Dermis blood vessel endothelial cell (primary cell): Measurements from ENCODE around the gene IYD. TPM values are rescaled to one million over a fixed set of nuclear protein-coding genes. Genes with fewer than 3 reads are reported as not detected.
"Not testable (repeated sequence)": the region's sequence is repeated elsewhere in the genome, so short reads cannot be mapped to it uniquely, and the experiment has no call there.

ENCODE experiments used
- DNase-seq: peaks from one replicate; pipeline ENCODE4 v3.0.0; 2010
- total RNA-seq: library from RNA; depleted of rRNA; stranded (reverse); fragments of >200 nt; gene quantifications from 2 replicates; pipeline ENCODE4 v1.2.3, GENCODE V29; 2014

IYD gene
- total RNA-seq, 1 donor from 2014 or later = not detected

DNA sequence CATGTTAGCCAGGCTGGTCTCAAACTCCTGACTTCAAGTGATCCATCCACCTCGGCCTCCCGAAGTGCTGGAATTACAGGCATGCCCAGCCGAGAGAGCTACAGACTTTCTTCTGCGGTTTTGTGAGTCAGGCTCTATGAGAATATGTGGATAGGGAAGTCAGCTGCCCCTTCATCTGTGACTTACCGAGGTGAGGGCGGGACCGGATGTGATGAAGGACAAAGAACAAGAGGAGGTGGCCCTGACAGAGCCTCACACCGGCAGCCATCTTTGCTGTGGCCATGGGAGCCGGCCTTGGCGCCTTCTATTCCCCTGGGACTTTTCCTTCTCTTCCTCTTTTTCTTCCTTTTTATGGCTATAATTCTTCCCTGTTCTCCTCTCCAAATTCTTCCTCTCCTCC is 67.0 kb downstream of the IYD start:
- no peak for DNase-seq

DNA sequence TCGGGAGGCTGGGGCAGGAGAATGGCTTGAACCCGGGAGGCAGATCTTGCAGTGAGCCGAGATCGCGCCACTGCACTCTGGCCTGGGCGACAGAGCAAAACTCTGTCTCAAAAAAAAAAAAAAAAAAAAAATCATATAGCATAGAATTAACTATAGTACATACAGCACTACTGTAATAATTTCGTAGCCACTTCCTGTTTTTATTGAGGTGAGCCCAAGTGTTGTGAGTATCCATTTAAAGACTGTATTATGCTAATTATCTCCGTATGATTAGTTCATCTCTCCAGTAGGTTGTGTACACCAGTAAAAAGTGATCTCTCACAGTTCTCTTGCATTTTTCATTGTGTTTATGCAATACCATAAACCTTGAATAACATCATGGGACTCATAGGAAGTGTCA is 70.6 kb downstream of the IYD start:
- no peak for DNase-seq

DNA sequence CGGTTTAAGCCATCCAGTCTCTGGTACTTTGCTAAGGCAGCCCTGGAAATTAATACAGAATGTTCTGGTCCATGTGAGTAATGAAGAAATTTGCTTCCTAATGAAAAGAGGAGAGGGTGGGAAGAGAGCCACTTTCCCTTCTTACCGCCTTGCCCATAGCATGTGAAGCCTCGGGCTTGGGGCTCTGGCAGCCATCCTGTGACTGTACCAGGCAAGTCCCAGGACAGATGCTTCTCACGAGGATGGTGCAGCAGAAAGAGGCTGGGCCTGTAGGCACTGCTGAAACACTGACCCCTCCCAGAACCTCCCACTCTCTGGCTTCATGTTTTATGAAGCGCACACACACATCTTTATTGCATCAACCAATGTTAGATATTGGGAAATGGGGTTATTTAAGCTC is 74.8 kb downstream of the IYD start:
- DNase-seq = no peak

DNA sequence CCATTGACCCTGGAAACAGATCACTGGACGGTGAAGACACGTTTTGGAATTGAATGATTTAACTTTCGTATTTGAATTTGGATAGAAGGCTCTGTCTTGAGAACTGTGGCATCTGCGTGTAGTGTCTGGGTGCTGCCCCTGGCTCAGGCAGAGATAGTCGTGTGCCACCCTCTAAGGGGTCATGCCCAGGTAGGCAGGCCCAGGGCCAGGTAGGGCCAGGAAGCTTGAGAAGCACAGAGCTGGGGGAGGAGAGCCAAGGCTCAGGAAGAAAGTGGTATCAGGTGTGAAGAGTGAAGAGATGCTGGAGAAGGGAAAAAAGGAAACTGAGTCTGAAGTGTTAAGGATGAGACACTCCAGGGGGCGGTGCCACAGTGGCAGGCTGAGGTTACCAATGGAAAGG is 75.5 kb downstream of the IYD start:
- DNase-seq = no peak

DNA sequence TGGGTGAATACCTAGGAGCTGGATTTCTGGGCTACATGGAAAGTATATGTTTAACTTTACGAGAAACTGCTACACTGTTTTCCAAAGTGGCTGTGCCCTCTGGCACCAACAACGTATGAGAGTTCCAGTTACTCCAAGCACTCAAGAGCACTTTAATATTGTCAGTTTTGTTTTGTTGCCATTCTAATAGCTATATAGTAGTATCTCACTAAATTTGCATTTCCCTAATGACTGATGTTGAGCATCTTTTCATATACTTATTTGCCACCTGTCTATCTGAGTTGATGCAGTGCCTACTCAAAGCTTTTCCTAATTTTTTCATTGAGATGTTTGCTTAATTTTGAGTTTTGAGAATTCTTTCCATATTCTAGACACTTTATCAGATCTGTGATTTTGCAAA is 76.7 kb downstream of the IYD start:
- no peak for DNase-seq

DNA sequence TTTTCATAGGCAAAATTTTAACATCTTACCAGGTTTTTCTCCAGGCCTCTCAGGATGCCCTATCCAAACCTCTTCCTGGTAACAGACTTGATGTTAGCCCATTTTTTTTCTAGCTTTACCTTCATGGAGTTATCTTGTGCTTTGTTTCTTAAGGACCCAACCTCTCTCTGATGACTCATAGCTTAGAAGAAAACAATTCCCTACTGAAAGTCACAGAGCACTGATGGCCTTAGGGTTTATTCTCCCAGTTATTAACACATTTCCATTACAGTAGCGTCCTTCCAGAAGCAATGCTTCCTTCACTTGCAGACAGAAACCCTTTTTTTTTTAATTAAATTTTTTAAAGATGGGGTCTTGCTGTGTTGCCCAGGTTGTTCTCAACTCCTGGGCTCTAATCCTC is 79.4 kb downstream of the IYD start:
- peak; percentile 21 for DNase-seq

DNA sequence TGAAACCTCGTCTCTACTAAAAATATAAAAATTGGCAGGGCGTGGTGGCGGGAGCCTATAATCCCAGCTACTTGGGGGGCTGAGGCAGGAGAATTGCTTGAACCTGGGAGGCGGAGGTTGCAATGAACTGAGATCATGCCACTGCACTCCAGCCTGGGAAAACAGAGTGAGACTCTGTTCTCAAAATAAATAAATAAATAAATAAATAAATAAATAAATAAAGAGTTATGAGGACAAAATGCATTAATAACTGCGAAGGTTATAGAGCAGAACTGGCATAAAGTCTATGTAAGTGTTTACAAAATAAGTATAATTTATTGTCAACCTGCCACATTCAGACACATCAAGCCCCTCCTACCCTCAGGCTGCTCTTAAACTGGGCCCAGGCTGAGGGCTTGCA is 80.2 kb downstream of the IYD start:
- DNase-seq = not testable (repeated sequence)

DNA sequence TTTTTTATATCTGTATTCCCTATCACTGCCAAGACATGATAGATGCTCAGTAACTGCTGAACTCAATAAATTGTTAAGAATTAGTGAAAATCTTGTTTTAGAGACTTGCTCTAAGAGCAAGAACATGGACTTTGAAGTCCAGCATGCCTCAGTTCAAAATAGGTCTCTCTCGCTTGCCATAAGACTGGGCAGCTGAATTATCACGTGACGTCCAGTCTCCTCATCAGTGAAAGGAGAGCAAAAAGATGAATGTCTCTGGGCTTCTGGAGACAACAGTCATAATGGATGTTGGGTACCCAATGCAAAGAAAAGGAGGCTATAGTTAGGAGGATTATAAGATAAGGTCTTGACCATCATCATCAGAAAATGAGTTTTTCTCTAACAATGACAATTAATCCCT is 82.1 kb downstream of the IYD start:
- DNase-seq = no peak

DNA sequence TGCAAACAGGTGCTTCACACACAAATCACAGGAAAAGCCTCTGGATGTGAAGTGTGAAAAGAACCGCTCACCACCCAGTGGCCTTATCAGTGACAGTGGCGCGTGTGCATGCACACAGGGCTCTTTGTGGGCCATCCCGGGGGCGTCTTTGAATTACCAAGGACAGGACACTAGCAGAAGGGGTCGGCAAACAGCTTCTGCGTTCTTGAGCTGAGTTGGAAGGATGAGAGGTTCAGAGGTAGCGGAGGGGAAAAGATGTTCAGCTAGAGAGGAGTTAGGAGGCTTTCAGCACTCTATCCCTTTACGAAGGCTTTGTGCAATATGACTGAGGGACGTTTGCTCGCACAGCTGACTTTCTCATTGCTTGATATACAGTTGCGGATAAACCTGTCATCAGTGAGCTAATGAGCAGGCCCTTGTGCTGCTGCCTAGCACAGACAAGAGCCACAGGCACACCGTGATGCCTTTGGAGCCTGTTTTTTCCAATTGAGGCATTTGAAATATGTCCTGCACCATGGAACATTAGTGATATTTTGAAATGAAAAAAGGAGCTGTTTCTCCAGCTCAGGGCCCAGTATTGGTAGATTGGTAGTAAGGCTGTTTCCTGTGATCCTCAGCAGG is 83.1 kb downstream of the IYD start:
- no peak for DNase-seq

DNA sequence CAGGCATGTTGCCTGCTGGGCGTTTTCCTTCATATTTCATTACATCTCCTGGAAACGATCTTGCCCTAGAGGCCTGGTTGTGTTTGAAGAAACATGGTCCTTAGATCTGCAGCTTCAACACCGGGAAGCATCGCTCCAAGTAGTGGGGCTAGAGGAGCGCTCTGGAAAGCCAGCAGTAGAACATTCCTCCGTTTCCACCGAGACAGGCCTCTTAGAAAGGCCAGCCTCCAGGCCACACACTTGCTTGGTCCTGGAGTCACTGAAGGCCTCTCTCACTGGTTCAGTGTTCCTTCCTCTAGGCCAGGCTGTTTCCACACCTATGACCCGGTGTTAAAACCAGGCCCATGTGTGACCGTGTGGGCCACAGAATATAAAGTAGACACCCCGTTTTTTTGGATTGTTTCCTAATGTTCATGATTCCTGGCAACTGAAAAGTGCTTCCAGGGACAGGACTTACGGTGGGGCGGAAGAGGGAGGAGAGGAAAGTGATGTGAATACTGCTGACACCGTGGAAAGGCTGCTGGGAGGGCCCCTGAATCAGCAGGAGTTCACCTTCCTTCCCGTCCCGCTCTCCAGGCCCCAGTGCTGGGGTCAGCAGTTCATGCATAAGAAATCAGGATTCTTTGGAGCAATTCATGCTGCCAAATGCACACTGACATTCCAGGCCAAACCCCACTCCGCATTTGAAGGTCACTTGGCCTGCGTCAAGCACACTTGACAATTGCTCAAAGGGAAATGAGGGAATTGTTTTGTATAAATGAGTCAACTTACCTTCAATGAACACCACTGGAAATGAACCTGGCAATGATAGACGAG is 83.8 kb downstream of the IYD start:
- peak; percentile 90 for DNase-seq

DNA sequence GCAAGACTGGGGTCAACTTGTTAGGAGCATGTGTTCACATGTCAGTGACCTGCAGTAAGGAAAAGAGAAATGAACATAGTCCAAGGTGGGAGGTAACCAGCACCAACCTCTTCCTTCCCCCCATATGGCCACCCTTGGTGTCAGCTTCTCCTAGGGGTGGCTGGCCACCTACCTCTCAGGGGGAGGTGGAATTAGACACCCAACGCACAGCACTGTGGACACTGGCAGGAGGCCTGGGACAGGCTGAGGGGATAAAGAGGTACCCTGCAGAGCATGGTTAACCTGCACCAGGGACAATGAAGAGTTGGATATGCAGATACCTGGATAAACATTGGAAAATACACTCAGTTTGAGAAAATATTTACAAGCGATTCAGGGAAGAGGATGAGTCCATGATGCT is 84.5 kb downstream of the IYD start:
- no peak for DNase-seq

Other genes starting within 250 kb of the IYD start
- not detected in 2 replicates for gene PPP1R14C, start 226.0 kb upstream of the IYD start, total RNA-seq
- 42.3 and 74.5 TPM in 2 replicates for gene PLEKHG1, start 230.9 kb downstream of the IYD start, total RNA-seq